Activated CD8-positive, alpha-beta T cell treated with anti-CD3 and anti-CD28 coated beads for 36 hours (primary cell): ENCODE data around the gene ROCK2. TPM values are rescaled to one million over a fixed set of nuclear protein-coding genes. Genes with fewer than 3 reads are reported as not detected.
"Not testable (repeated sequence)": the region's sequence is repeated elsewhere in the genome, so short reads cannot be mapped to it uniquely, and the experiment has no call there.

Experiments used
- ATAC-seq: fragments of 200-7000 bp; cut with Tn5 transposase; one replicate; pipeline ENCODE4 v1.10.0; 2021; ENCODE audit warnings: mild to moderate bottlenecking, moderate library complexity
- CTCF ChIA-PET: fragments of 350-600 bp; sonication (Branson Sonifier 250); formaldehyde crosslinking; loops from one replicate; lab custom pipeline; 2021; ENCODE audit warnings: antibody characterized with exemption; lab: Charles Lee
- POLR2A ChIA-PET: fragments of 350-600 bp; sonication (Branson Sonifier 250); formaldehyde crosslinking; loops from one replicate; lab custom pipeline; 2021; ENCODE audit warnings: antibody characterized with exemption; lab: Charles Lee
- DNase-seq: peaks from one replicate; pipeline ENCODE4 v3.0.0-alpha.2; 2020
- H3K27ac Mint-ChIP-seq: one replicate; pipeline ENCODE4 v1.8.0; 2021; ENCODE audit warnings: mild to moderate bottlenecking, mixed read lengths
- H3K27me3 Mint-ChIP-seq: one replicate; pipeline ENCODE4 v1.8.0; 2021; ENCODE audit warnings: mixed read lengths
- H3K36me3 Mint-ChIP-seq: one replicate; pipeline ENCODE4 v1.8.0; 2021; ENCODE audit warnings: low read depth, mixed read lengths
- H3K4me1 Mint-ChIP-seq: one replicate; pipeline ENCODE4 v1.8.0; 2021; ENCODE audit warnings: low read depth, mixed read lengths
- H3K4me3 Mint-ChIP-seq: one replicate; pipeline ENCODE4 v1.8.0; 2021; ENCODE audit warnings: mild to moderate bottlenecking, moderate library complexity, mixed read lengths
- H3K9me3 Mint-ChIP-seq: one replicate; pipeline ENCODE4 v1.8.0; 2021; ENCODE audit warnings: mixed read lengths
- intact Hi-C: fragments of 100-400 bp; cut with micrococcal nuclease; formaldehyde crosslinking; loops from one replicate; pipeline ENCODE4 v1.10.0; 2022
- total RNA-seq, 2 experiments: library from RNA; stranded (reverse); gene quantifications; one replicate each; pipeline ENCODE4 v1.2.3, GENCODE V29; 2021
- TF ChIP-seq, protein P1 (sequence below): fragments of 200-600 bp; IDR thresholded peaks from one replicate; pipeline ENCODE4 v1.8.0; 2022; ENCODE audit warnings: antibody characterized with exemption, mild to moderate bottlenecking

Gene ROCK2
- total RNA-seq, 2 experiments from 2014 or later, result 12.7 to 13.9 TPM

DNA sequence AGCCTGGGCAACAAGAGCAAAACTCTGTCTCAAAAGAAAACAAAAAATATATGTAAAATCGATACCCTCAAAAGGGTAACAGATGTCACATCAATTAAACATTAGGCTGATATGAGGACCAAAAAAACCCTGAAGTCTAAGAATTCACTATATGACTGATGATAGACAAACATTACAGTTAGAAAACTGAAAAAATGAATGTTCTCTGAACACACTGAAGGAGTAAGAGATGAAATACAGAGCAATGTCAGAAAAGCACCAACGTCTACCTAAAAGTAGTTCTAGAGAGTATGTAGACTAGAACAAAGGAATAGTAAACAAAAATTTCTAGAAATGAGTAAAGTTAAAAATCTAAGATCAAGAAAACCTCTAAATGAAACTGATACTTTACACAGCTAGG lies 107.3 kb downstream of the ROCK2 start:
- intact Hi-C loops, result loop anchor here (5.0 to 10.0 kb wide), 3 partner anchors 158 to 345 kb away; no protein-coding TSS in a partner anchor
- ATAC-seq, result no peak
- CTCF ChIA-PET, result interaction anchor here (0.8 to 1.5 kb wide), 3 partner anchors 11 to 345 kb away, joined by 3 to 8 read pairs (median 3); no protein-coding TSS in a partner anchor

GRCh38 chr2:11236335-11236734 lies 108.1 kb downstream of the ROCK2 start:
- no peak for DNase-seq
- Mint-ChIP-seq H3K4me3 (no peak overlapping the region), H3K36me3 (no peaks in the 10 kb centered on the region), H3K27ac (no peak overlapping the region), H3K4me1 (peaks cover 7% of the 10 kb centered on the region), H3K9me3 (no peaks in the 10 kb centered on the region), H3K27me3 (no peaks in the 10 kb centered on the region)
- ChIA-PET POLR2A (no interaction called here), CTCF (interaction anchor here (1.0 to 1.5 kb wide), 3 partner anchors 175 to 346 kb away, joined by 3 to 8 read pairs (median 4); no protein-coding TSS in a partner anchor)
- TF ChIP-seq, protein P1, sequence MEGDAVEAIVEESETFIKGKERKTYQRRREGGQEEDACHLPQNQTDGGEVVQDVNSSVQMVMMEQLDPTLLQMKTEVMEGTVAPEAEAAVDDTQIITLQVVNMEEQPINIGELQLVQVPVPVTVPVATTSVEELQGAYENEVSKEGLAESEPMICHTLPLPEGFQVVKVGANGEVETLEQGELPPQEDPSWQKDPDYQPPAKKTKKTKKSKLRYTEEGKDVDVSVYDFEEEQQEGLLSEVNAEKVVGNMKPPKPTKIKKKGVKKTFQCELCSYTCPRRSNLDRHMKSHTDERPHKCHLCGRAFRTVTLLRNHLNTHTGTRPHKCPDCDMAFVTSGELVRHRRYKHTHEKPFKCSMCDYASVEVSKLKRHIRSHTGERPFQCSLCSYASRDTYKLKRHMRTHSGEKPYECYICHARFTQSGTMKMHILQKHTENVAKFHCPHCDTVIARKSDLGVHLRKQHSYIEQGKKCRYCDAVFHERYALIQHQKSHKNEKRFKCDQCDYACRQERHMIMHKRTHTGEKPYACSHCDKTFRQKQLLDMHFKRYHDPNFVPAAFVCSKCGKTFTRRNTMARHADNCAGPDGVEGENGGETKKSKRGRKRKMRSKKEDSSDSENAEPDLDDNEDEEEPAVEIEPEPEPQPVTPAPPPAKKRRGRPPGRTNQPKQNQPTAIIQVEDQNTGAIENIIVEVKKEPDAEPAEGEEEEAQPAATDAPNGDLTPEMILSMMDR, result no peak
- ATAC-seq, result no peak
- intact Hi-C loops, result loop anchor here (5.0 to 10.0 kb wide), 3 partner anchors 158 to 346 kb away; no protein-coding TSS in a partner anchor

More for the DNA sequence above, 107.3 kb downstream of the ROCK2 start:
- Mint-ChIP-seq H3K9me3 (no peaks in the 10 kb centered on the region), H3K4me3 (no peak overlapping the region), H3K4me1 (peaks cover 7% of the 10 kb centered on the region), H3K27ac (no peak overlapping the region), H3K36me3 (no peaks in the 10 kb centered on the region), H3K27me3 (no peaks in the 10 kb centered on the region)
- no peak for DNase-seq
- POLR2A ChIA-PET, result no interaction called here
- TF ChIP-seq, protein P1, result no peak

GRCh38 chr2:11235583-11235982 lies 108.9 kb downstream of the ROCK2 start:
- Mint-ChIP-seq H3K27me3 (no peaks in the 10 kb centered on the region), H3K4me3 (no peak overlapping the region), H3K36me3 (no peaks in the 10 kb centered on the region), H3K4me1 (peaks cover 7% of the 10 kb centered on the region), H3K9me3 (no peaks in the 10 kb centered on the region), H3K27ac (no peak overlapping the region)
- no peak for DNase-seq
- POLR2A ChIA-PET, result no interaction called here
- TF ChIP-seq, protein P1, result no peak
- intact Hi-C loops, result loop anchor here (5.0 to 10.0 kb wide), 3 partner anchors 159 to 347 kb away; no protein-coding TSS in a partner anchor
- CTCF ChIA-PET, result interaction anchor here (1.0 to 2.2 kb wide), 5 partner anchors 103 to 347 kb away, joined by 3 to 7 read pairs (median 4); a partner anchor contains a TSS
- no peak for ATAC-seq

GRCh38 chr2:11234309-11234708 lies 110.1 kb downstream of the ROCK2 start:
- ChIA-PET POLR2A (no interaction called here), CTCF (interaction anchor here (0.6 to 2.2 kb wide), 7 partner anchors 20 to 349 kb away, joined by 3 to 7 read pairs (median 4); a partner anchor contains a TSS)
- TF ChIP-seq, protein P1, result peak; percentile 56
- no peaks in the 10 kb centered on the region for H3K36me3 Mint-ChIP-seq
- no peaks in the 10 kb centered on the region for H3K9me3 Mint-ChIP-seq
- H3K27ac Mint-ChIP-seq, result no peak overlapping the region
- ATAC-seq (no peak), DNase-seq (no peak)
- H3K4me3 Mint-ChIP-seq, result no peak overlapping the region
- H3K4me1 Mint-ChIP-seq, result peaks cover 7% of the 10 kb centered on the region
- intact Hi-C loops, result loop anchor here (10.0 kb wide), 2 partner anchors 160 to 210 kb away; no protein-coding TSS in a partner anchor
- no peaks in the 10 kb centered on the region for H3K27me3 Mint-ChIP-seq

GRCh38 chr2:11231193-11231592 lies 113.2 kb downstream of the ROCK2 start:
- H3K4me1 Mint-ChIP-seq, DNase-seq, H3K4me3 Mint-ChIP-seq, H3K27me3 Mint-ChIP-seq, H3K27ac Mint-ChIP-seq, H3K36me3 Mint-ChIP-seq, H3K9me3 Mint-ChIP-seq, ATAC-seq: not testable (repeated sequence)
- ChIA-PET CTCF (interaction anchor here (1.3 kb wide), 1 partner anchor 98 kb away, joined by 3 read pairs; a partner anchor contains a TSS), POLR2A (interaction anchor here (0.6 kb wide), 1 partner anchor 326 kb away, joined by 3 read pairs; no protein-coding TSS in a partner anchor)
- intact Hi-C loops, result loop anchor here (10.0 kb wide), 2 partner anchors 164 to 214 kb away; no protein-coding TSS in a partner anchor
